ENCODE results near the gene PRUNE2.

DNA sequence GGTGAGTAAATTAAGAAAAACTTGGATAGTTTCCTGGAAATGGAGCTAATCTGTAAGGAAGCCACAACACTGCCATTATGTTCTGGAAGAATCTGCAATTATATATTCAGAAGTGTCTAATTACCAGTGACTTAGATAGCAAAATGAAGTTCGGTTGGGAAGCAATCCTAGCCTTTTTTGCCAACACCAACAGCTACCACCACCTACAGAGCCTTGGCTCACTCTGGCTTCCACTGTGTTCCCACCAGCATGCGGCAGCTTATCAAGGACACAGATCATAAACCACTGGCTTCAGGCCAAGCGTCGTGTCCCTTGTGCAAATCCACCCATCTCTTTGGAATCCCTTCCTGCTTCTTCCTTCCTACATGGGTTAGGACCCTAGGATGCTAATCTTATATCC, 259.7 kb downstream of the PRUNE2 start:
- TF ChIP-seq, protein P1, sequence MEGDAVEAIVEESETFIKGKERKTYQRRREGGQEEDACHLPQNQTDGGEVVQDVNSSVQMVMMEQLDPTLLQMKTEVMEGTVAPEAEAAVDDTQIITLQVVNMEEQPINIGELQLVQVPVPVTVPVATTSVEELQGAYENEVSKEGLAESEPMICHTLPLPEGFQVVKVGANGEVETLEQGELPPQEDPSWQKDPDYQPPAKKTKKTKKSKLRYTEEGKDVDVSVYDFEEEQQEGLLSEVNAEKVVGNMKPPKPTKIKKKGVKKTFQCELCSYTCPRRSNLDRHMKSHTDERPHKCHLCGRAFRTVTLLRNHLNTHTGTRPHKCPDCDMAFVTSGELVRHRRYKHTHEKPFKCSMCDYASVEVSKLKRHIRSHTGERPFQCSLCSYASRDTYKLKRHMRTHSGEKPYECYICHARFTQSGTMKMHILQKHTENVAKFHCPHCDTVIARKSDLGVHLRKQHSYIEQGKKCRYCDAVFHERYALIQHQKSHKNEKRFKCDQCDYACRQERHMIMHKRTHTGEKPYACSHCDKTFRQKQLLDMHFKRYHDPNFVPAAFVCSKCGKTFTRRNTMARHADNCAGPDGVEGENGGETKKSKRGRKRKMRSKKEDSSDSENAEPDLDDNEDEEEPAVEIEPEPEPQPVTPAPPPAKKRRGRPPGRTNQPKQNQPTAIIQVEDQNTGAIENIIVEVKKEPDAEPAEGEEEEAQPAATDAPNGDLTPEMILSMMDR (IDR thresholded peaks at IDR 0.05) = no peak
- no peak for TF ChIP-seq POLR2A (IDR thresholded peaks at IDR 0.05)
